Mucosa of descending colon (tissue), 3 donors: ENCODE results near the gene CPNE4. TPM values are rescaled to one million over a fixed set of nuclear protein-coding genes. Genes with fewer than 3 reads are reported as not detected.

ENCODE experiments used
- ATAC-seq: fragments of 200-7000 bp; cut with Tn5 transposase; one replicate; pipeline ENCODE4 v1.9.1; 2020; ENCODE audit warnings: mild to moderate bottlenecking, moderate library complexity
- DNase-seq, 3 donors: peaks; one replicate each; pipeline ENCODE4 v3.0.0-alpha.2; 2020
- H3K36me3 ChIP-seq: fragments of 200-600 bp; one replicate; pipeline ENCODE4 v1.8.0; 2021; ENCODE audit warnings: low read depth, mild to moderate bottlenecking
- H3K4me1 ChIP-seq: fragments of 200-600 bp; one replicate; pipeline ENCODE4 v1.8.0; 2021; ENCODE audit warnings: low read depth, mild to moderate bottlenecking
- H3K4me3 ChIP-seq: fragments of 200-600 bp; one replicate; pipeline ENCODE4 v1.8.0; 2021; ENCODE audit warnings: mild to moderate bottlenecking
- H3K9me3 ChIP-seq: fragments of 200-600 bp; one replicate; pipeline ENCODE4 v1.8.0; 2021; ENCODE audit warnings: mild to moderate bottlenecking
- intact Hi-C, 2 donors: fragments of 100-400 bp; cut with DNase I in 1 of 2; cut with micrococcal nuclease in 1 of 2; formaldehyde crosslinking; loops; one replicate each; pipeline versions ENCODE4 v1.11.0 to v1.11.1; 2022; cut with DNase I, micrococcal nuclease
- total RNA-seq, 3 donors: library from RNA; stranded (reverse); fragmentation: NEBNext Ultra II Directional in 2 of 3; extraction: Animal tissue kit (Norgen Biotek cat#: 25700) in 2 of 3; gene quantifications; one replicate each; pipeline versions ENCODE4 v1.2.1 to v1.2.4, GENCODE V29; 2021 to 2023
- TF ChIP-seq, protein P1 (sequence below): fragments of 200-600 bp; IDR thresholded peaks from one replicate; pipeline ENCODE4 v1.8.0; 2022; ENCODE audit warnings: antibody characterized with exemption, mild to moderate bottlenecking
- donor health status: DM: no; HTN: no; CAD: no; lungs with moderate emphysema.
- donor health status: DM: no; HTN: no; CAD: no.
- donor health status: DM: no; HTN: yes; CAD: no.

The CPNE4 gene
- total RNA-seq, 3 donors from 2014 or later: 0.96 to 3.0 (median 1.1) TPM

DNA sequence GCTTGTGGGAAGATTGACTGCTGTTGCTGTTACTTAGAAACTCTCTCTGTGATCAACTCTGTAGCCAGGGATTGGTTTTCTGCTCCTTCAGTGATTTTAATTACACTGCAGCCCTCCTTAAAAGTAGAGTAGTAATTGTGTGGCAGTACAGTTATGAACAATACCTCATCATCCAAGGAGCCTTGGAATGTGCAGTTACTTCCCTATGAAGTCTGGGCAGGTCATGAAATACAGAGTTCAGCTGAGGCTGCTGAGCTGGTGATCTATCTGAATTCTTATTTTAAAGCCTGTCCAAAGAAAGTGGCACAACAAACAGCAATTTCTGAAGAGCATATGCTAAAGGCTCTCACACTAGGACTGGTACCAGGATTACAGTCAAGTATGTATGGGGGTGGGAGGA, 494.7 kb downstream of the CPNE4 start:
- Histone ChIP-seq H3K4me3 (no peak overlapping the region), H3K4me1 (no peaks in the 10 kb centered on the region), H3K36me3 (no peaks in the 10 kb centered on the region), H3K9me3 (no peaks in the 10 kb centered on the region)
- no peak for DNase-seq
- TF ChIP-seq, protein P1, sequence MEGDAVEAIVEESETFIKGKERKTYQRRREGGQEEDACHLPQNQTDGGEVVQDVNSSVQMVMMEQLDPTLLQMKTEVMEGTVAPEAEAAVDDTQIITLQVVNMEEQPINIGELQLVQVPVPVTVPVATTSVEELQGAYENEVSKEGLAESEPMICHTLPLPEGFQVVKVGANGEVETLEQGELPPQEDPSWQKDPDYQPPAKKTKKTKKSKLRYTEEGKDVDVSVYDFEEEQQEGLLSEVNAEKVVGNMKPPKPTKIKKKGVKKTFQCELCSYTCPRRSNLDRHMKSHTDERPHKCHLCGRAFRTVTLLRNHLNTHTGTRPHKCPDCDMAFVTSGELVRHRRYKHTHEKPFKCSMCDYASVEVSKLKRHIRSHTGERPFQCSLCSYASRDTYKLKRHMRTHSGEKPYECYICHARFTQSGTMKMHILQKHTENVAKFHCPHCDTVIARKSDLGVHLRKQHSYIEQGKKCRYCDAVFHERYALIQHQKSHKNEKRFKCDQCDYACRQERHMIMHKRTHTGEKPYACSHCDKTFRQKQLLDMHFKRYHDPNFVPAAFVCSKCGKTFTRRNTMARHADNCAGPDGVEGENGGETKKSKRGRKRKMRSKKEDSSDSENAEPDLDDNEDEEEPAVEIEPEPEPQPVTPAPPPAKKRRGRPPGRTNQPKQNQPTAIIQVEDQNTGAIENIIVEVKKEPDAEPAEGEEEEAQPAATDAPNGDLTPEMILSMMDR: no peak
- ATAC-seq: no peak
- intact Hi-C loops: no loop called here

DNA sequence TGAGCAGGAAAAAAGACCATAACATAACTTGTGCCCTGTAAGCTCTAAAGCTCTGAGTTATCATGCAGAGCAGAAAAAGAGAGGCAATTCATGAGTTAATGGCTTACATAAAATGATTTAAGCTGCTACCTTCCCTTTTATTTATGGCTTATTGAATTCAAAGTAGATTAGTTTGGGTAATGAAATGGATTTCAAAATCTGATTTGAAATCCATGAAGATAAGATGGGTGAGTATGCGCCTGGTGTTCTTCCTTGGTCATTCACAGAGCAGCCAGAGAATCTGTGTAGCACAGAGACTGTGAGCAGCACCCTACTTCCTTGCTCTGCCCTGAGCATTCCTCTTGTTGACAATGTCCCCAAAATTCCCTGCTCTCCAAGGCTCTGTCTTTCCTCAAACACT, 495.8 kb downstream of the CPNE4 start:
- H3K36me3 ChIP-seq: no peaks in the 10 kb centered on the region
- H3K4me1 ChIP-seq: no peaks in the 10 kb centered on the region
- TF ChIP-seq, protein P1: no peak
- no peaks in the 10 kb centered on the region for H3K9me3 ChIP-seq
- no peak for DNase-seq
- H3K4me3 ChIP-seq: no peak overlapping the region
- no peak for ATAC-seq
- intact Hi-C loops: no loop called here

DNA sequence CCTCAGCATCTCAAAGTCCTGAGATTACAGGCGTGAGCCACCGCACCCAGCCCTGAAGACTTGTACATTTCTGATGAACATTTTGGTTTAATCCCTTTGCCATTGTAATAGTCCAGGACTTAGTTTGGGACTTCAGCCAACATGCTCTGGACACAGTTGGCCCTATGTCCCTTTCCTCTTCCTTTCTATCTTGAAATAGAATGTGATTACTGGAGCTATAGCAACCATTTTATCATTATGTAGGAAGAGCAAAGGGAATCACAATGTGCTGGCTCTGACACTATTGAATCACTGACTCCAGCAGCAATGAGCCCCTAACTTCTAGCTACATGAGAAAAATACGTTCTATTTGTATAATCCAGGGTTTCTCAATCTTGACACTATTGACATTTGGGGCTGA, 497.3 kb downstream of the CPNE4 start:
- ATAC-seq (no peak), DNase-seq (no peak)
- H3K4me1 ChIP-seq: no peaks in the 10 kb centered on the region
- TF ChIP-seq, protein P1: no peak
- intact Hi-C loops: no loop called here
- H3K4me3 ChIP-seq: no peak overlapping the region
- H3K36me3 ChIP-seq: no peaks in the 10 kb centered on the region
- H3K9me3 ChIP-seq: no peaks in the 10 kb centered on the region

GRCh38 chr3:131535596-131535995, 499.2 kb downstream of the CPNE4 start:
- H3K9me3 ChIP-seq: no peaks in the 10 kb centered on the region
- H3K4me1 ChIP-seq: no peaks in the 10 kb centered on the region
- intact Hi-C loops: no loop called here
- no peak overlapping the region for H3K4me3 ChIP-seq
- ATAC-seq (no peak), DNase-seq (no peak)
- no peaks in the 10 kb centered on the region for H3K36me3 ChIP-seq
- TF ChIP-seq, protein P1: no peak

DNA sequence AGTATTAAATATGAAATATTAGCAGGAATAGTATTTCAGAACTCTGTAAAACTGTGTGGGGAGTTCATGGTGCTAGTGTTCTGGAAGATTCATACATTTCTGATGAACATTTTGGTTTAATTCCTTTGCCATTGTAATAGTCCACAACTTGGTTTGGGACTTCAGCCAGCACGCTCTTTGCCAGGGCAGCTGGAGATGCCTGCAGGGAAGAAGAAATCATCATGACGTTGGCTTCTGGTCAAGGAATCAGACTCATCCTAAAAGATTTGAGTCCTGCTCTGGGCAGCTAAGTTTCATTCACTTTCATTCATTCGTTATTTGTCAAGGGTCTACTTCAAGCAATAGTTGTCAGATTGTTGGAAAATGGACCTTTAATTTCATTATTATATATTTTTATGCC, 499.7 kb downstream of the CPNE4 start:
- ATAC-seq (no peak), DNase-seq (no peak)
- Histone ChIP-seq H3K9me3 (no peaks in the 10 kb centered on the region), H3K4me1 (no peaks in the 10 kb centered on the region), H3K4me3 (no peak overlapping the region), H3K36me3 (no peaks in the 10 kb centered on the region)
- intact Hi-C loops: no loop called here
- TF ChIP-seq, protein P1: no peak

GRCh38 chr3:131532645-131533044, 502.2 kb downstream of the CPNE4 start:
- no peak for ATAC-seq
- H3K4me1 ChIP-seq: no peaks in the 10 kb centered on the region
- intact Hi-C loops: no loop called here

More at GRCh38 chr3:131532645-131533044, 502.2 kb downstream of the CPNE4 start:
- no peak overlapping the region for H3K4me3 ChIP-seq
- H3K9me3 ChIP-seq: no peaks in the 10 kb centered on the region
- TF ChIP-seq, protein P1: no peak
- H3K36me3 ChIP-seq: no peaks in the 10 kb centered on the region
- no peak for DNase-seq
